ENCODE data around the gene PPDPF. TPM values are rescaled to one million over a fixed set of nuclear protein-coding genes. Genes with fewer than 3 reads are reported as not detected.

PPDPF gene
- total and polyA plus RNA-seq, 3 donors from 2014 or later = 207 to 529 (median 431) TPM

DNA sequence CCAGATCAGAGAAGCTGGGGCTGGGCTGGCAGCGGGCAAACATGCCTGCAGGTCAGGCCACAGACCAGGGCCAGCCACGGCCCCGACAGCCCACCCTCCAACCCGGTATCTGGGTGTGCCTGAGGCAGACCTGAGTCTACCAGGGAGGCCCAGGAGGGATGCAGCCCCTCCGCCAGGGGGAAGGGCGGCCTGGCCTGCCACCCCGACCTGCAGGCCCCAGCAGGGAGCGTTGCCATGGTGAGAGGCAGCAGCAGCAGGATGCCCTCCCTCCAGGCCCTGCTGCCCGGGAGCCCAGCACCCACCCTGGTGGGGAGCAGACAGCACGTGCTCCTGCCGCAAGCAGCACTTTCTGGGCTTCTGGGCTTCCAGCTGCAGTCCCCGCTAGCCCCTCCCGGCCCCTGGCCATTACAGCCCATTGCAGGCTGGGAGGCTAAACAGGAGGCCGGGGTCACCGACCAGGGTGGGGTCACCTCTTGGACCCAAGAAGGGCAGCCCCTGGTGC is 17.8 kb upstream of the PPDPF start:
- no peaks in the 10 kb centered on the region for H3K9me3 ChIP-seq
- H3K27me3 ChIP-seq = no peaks in the 10 kb centered on the region
- TF ChIP-seq, protein P1, sequence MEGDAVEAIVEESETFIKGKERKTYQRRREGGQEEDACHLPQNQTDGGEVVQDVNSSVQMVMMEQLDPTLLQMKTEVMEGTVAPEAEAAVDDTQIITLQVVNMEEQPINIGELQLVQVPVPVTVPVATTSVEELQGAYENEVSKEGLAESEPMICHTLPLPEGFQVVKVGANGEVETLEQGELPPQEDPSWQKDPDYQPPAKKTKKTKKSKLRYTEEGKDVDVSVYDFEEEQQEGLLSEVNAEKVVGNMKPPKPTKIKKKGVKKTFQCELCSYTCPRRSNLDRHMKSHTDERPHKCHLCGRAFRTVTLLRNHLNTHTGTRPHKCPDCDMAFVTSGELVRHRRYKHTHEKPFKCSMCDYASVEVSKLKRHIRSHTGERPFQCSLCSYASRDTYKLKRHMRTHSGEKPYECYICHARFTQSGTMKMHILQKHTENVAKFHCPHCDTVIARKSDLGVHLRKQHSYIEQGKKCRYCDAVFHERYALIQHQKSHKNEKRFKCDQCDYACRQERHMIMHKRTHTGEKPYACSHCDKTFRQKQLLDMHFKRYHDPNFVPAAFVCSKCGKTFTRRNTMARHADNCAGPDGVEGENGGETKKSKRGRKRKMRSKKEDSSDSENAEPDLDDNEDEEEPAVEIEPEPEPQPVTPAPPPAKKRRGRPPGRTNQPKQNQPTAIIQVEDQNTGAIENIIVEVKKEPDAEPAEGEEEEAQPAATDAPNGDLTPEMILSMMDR (IDR thresholded peaks at IDR 0.05) = no peak
- TF ChIP-seq POLR2A (IDR thresholded peaks at IDR 0.05) = no peak
- 54 to 80% methylated on average over 1 to 13 of the region's 15 CpGs for WGBS, 2 donors
- no peak overlapping the region for H3K27ac ChIP-seq
- no peaks in the 10 kb centered on the region for H3K4me1 ChIP-seq
- intact Hi-C loops (cut with DNase I; ENCODE audit: low total_unique reads) = no loop called here
- no peak for DNase-seq
- H3K36me3 ChIP-seq (ENCODE audit: low read depth, missing control alignments) = no peaks in the 10 kb centered on the region
- H3K4me3 ChIP-seq = no peak overlapping the region

DNA sequence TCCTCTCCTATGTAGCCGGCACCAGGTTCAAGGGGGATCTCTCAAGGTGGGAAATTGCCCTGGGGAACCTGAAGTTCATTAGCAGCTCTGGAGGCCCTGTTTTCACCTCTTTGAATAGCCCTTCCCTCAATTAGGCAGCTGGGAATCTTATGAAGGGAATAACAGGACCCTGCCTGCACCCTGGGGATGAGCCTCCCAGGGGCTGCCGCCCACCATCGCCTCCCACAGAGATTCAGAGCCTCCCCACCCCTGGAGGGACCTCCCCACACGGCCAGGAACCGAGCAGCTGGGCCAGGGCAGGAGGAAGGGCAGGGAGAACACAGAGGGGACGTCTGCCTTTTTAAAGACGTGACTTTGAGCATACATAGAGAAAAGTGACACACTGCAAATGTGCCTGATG is 17.0 kb upstream of the PPDPF start:
- TF ChIP-seq, protein P1 (IDR thresholded peaks at IDR 0.05) = no peak
- TF ChIP-seq POLR2A (IDR thresholded peaks at IDR 0.05) = no peak
- DNase-seq = no peak
- intact Hi-C loops (cut with DNase I; ENCODE audit: low total_unique reads) = no loop called here
- no peaks in the 10 kb centered on the region for H3K9me3 ChIP-seq
- H3K36me3 ChIP-seq (ENCODE audit: low read depth, missing control alignments) = no peaks in the 10 kb centered on the region
- 45 to 57% methylated on average over 6 to 7 of the region's 7 CpGs for WGBS, 2 donors
- H3K27me3 ChIP-seq = no peaks in the 10 kb centered on the region
- H3K4me1 ChIP-seq = no peaks in the 10 kb centered on the region
- no peak overlapping the region for H3K27ac ChIP-seq
- no peak overlapping the region for H3K4me3 ChIP-seq

DNA sequence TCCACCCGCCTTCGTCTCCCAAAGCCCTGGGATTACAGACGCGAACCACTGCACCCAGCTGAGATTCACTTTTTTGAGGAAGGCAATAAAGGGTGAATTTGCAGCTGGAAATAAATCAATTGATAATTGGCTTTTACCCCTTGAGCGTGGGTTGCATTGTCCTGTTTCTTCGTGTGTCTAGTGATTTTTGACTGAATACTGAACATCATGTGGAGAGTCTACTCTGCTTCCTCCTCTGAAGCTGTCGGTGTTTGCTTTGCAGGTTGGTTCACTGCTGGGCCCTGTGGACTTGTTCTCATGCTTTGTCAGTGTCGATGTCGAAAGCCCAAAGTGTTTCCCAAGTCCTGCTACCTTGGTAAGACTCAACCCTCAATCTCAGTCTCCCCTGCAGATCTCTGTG is 15.9 kb upstream of the PPDPF start:
- no peak overlapping the region for H3K4me3 ChIP-seq
- H3K27me3 ChIP-seq = no peaks in the 10 kb centered on the region
- no peaks in the 10 kb centered on the region for H3K4me1 ChIP-seq
- no peaks in the 10 kb centered on the region for H3K9me3 ChIP-seq
- no peak overlapping the region for H3K27ac ChIP-seq
- intact Hi-C loops (cut with DNase I; ENCODE audit: low total_unique reads) = no loop called here
- 91 to 93% methylated on average over 9 of the region's 9 CpGs for WGBS, 2 donors
- no peak for DNase-seq
- H3K36me3 ChIP-seq (ENCODE audit: low read depth, missing control alignments) = no peaks in the 10 kb centered on the region
- TF ChIP-seq POLR2A (IDR thresholded peaks at IDR 0.05) = no peak
- TF ChIP-seq, protein P1 (IDR thresholded peaks at IDR 0.05) = no peak

DNA sequence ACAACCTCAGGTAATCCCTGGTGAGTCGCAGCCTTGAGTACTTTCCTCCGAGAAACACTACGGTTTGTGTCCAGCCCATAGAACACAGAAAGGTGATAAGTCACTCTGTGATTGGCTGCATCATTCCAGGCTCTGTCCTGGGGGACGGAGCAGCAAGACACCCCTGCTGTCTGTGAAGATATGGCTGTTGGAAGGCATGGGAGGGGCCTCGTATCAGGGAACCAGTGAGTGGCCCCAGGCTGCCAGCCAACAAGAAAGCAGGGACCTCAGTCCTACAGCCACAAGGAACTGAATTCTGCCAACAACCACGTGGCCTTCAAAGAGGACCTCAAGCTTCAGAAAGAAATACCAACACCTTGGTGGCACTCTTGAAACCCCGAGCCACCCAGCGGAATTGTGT is 15.3 kb upstream of the PPDPF start:
- 90 to 91% methylated on average over 6 to 8 of the region's 8 CpGs for WGBS, 2 donors
- Histone ChIP-seq H3K9me3 (no peaks in the 10 kb centered on the region), H3K4me1 (no peaks in the 10 kb centered on the region), H3K36me3 (ENCODE audit: low read depth, missing control alignments) (no peaks in the 10 kb centered on the region), H3K27ac (no peak overlapping the region), H3K27me3 (no peaks in the 10 kb centered on the region), H3K4me3 (no peak overlapping the region)
- no peak for TF ChIP-seq POLR2A (IDR thresholded peaks at IDR 0.05)
- TF ChIP-seq, protein P1 (IDR thresholded peaks at IDR 0.05) = no peak
- intact Hi-C loops (cut with DNase I; ENCODE audit: low total_unique reads) = no loop called here
- DNase-seq = no peak

DNA sequence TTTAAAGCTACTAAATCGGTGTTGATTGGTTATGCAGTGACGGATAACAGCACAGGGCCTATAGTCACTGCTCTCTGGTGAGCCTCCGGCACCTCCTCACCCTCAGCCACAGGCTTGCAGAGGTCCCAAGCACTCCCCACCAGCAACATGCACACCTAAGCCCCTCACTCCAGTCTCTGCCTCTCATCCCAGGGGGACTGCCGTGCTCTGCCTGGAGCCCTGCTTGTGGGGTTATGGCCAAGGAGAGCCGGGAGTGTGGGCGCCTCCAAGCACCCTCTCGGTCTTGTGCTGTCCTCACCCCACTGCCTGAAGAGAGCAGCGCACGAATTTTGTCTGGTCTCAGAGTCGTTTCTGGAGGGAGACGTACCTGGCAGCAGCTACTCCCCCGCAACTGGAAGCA is 14.8 kb upstream of the PPDPF start:
- Histone ChIP-seq H3K27ac (no peak overlapping the region), H3K36me3 (ENCODE audit: low read depth, missing control alignments) (no peaks in the 10 kb centered on the region), H3K27me3 (no peaks in the 10 kb centered on the region), H3K9me3 (no peaks in the 10 kb centered on the region), H3K4me1 (no peaks in the 10 kb centered on the region), H3K4me3 (no peak overlapping the region)
- TF ChIP-seq, protein P1 (IDR thresholded peaks at IDR 0.05) = no peak
- no peak for TF ChIP-seq POLR2A (IDR thresholded peaks at IDR 0.05)
- WGBS, 2 donors = 65 to 83% methylated on average over 11 to 12 of the region's 12 CpGs
- intact Hi-C loops (cut with DNase I; ENCODE audit: low total_unique reads) = no loop called here
- no peak for DNase-seq

Data from testis (tissue), 3 donors.